Raji (cell line): ENCODE data around the gene SPTAN1.

Experiments used
- POLR2A ChIP-seq: IDR thresholded peaks from 2 replicates; pipeline ENCODE4 v1.6.1; 2011; ENCODE audit warnings: low read depth, low read length, control low read depth; ENCODE audit not compliant: insufficient read depth

SPTAN1 gene

DNA sequence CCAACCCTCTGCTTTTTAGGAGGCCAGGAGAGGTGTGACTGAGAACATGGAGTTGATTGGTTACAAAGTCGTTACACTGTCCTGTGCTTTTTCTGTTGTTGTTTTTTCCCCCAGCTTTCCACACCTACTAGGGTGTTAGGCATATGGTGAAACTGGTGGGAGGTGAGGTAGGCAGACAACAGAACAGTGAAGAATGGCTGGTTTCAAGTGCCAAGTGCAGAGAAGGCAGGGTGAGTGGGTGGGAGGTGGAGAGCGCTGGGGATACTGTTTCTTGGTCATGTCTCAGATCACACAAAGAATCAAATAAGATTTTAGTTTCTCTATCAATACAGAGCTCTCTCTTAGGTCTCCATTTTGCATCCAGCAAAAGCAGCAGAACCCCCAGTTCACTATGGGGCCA, 2.2 kb upstream of the SPTAN1 start:
- no peak for TF ChIP-seq POLR2A

DNA sequence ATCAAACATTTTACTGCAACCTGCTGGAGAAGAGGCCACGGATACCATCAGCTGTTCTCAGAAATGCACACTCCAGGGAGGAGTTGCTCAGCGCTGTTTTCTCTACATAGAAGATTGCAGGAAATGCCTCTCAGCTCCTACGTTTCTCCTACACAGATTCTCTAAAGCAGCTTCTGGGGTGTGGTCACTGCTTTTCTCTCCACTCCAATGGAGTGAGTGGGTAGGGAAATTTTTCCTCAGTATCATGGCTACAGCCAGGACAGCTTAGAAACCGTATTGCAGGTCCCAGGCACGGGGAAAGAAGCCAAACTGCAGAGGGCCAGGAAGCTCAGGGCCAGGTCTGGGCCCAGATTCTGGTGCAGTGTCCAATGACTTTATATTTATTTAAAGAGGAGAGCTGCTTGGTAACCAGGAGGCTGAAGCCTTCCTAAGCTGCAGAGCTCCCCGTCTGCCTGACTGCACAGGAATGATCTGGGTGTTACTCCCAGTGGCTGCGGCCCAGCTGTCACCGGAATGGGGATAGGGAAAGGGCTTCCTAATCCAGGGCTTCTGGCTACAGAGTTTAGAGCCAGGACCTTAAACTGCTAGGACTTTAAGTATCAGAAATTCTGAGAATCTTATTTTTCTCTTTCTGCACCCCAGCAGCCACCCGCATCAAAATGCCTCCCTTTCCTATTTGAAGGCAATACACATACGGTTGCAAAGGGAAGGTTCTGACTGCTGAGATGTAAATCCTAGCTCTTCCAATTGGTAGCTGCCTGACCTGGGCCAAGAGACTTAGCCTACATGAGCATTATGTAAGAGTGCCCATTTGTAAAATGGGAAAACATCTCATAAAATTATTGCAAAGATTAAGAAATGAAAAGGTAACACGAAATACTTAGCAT, 1.4 kb upstream of the SPTAN1 start:
- no peak for TF ChIP-seq POLR2A

DNA sequence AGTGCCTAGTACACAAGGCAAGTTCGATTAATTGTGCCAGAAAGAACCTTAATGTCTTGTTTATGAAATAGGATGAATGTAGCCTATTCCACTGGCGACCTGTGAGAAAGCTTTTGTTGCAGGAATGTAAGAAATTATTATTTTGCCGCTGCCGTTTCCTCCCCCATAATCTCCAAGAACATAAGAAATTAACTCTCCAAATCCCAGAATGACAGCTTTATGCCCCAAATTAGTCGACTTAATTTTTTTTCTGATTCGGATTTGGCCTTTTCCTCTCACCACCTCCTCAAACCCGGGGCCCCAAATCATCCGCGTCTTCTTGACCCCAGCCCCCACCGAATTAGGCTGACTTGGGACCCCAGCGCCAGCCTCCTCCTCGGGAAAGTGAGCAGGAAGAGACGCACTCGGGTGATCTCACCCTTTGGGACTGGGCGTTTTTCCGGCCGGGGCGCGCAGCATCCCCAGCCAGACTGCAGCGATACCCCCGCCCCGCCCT, 682 bp upstream of the SPTAN1 start:
- no peak for TF ChIP-seq POLR2A

DNA sequence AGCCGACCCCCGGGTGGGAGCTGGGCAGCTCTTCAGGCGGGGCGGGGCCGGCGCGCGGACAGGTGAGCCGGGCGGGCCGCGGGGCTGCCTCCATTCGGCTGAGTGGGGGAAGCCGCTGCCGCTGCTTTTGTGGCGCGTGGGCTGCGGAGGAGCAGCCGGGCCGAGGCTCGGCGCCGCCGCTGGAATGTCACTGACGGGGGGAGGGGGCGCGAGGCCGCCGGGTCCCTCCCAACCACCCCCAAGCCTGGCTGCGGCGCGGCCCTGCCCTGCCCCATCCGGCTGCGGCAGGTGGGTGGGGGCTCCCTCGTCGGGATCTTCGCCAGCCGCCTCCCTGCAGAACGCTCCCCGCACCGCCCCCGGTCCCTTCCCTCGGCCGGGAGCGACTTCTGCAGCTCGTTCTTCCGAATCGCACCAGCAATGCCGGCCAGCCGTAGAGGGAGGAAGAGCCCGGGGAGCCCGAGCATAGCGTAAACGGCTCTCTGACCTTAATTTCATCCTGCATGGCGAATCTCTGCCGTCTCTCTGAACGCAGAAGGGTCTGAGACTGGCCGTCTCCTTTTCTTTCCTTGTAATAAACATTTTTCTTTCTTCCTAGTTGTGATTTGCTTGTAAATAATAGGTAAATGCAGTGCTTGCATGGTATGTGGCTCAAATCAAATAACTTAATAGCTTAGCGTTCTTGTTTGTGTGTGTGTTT, 505 bp downstream of the SPTAN1 start:
- TF ChIP-seq POLR2A: no peak

GRCh38 chr9:128553728-128554127, 1.3 kb downstream of the SPTAN1 start:
- TF ChIP-seq POLR2A: no peak

DNA sequence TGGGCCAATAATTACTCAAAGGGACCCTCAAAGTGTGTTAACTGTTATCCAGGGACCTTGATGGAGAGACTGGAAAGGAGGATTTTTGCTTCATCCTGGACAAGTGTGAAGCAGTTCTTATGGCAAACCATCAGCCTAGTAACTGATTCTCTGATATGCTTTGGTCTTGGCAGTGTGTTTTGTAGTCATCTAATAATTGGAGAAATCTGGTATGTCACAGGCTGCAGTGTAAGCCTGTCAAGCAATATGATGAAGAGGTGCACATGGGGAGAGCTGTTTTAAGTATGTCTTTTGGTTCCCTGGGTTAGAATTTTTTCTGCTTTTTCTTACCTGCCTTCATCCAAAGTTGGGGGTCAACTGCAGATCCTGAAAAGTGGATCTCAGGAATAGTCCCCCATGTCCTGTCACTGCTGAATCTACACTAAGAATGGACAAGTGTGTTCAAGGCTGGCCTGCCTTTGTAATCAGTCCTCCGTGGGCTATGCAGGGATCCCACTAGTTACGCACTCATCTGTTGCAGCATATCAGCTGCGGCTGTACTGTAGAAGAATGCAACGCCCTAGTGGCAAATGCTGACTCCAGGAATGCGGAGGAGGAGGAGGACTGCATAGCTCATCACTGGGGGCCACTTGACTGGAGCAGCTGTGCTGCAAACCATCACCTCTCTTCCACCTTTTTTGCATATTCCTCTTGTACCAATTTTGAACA, 1.9 kb downstream of the SPTAN1 start:
- TF ChIP-seq POLR2A: no peak; the same call in 1 of the 2 replicates

DNA sequence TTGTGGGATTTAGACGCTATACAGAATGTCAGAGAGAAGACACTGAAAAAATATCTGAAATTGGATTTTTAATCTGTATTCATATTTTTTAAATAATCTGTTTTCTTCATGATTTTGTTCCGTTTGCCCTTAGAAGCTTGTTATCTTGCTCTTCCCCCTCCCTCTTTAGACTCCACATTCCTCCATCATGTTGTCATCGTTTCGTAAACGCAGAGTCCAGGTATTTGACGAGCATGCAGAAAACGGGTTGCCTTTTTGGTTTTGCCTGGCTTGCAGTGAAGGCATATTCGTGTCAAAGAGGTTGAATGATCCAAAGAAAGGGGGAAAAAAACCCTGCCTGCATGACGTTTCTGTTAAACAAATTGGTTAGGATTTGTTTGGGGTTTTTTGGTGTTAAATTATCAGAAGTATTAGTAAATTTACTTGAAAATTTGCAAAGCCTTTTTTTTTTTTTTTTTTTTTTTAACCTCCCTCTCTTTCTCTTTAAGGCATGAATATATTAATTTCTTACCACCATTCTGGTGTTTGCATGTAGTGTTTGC, 2.9 kb downstream of the SPTAN1 start:
- TF ChIP-seq POLR2A: no peak

DNA sequence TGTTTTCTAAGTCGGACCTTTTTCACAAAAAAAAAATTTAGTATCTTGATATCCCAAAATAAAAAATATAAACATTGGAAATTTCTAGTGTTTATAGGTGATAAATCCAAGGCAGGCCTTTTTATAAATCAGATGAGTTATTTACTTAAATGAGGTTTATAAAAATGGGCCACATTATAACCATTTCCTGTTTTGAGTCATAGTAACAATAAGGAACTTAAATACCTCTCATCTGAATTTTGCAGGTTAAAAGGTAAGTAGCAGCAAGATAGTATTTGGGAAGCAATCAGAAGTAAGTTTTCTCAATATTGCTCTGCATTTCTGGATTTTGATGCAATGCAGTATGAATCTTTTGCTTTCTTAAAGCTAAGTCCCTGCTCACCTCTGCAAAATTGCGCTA, 3.9 kb downstream of the SPTAN1 start:
- TF ChIP-seq POLR2A: no peak

DNA sequence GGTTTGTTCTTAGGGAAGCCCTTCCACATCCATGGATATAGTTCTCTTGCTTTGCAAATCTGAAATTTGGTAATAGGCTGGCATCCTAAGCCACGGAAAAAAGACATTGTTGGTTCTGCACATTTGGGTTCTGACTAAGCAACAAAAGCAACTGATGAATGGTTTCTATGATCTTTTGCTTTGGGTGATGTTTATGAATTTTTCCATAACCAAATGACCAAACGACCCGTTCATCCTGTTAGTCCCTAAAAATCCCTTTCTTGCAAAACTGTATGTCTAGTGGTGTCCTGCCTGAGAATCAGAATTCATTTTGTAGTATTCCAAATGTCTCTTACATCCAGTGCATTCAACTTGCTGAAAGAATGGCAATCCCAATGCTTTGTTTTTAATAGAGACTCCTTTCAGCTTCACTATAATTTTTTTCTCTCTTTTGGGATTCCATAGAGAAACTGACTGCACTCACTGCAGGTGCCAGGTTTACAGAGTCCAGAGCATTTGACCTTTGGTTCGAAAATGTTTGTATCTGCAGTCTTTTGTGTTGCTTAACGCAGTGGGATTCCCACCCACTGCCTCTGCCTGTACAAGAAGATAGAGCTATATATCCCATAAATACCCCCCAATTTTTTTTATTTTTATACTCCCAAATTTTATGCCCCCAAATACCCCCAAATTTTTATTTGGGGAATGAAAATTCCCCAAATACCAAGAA, 4.7 kb downstream of the SPTAN1 start:
- no peak for TF ChIP-seq POLR2A

DNA sequence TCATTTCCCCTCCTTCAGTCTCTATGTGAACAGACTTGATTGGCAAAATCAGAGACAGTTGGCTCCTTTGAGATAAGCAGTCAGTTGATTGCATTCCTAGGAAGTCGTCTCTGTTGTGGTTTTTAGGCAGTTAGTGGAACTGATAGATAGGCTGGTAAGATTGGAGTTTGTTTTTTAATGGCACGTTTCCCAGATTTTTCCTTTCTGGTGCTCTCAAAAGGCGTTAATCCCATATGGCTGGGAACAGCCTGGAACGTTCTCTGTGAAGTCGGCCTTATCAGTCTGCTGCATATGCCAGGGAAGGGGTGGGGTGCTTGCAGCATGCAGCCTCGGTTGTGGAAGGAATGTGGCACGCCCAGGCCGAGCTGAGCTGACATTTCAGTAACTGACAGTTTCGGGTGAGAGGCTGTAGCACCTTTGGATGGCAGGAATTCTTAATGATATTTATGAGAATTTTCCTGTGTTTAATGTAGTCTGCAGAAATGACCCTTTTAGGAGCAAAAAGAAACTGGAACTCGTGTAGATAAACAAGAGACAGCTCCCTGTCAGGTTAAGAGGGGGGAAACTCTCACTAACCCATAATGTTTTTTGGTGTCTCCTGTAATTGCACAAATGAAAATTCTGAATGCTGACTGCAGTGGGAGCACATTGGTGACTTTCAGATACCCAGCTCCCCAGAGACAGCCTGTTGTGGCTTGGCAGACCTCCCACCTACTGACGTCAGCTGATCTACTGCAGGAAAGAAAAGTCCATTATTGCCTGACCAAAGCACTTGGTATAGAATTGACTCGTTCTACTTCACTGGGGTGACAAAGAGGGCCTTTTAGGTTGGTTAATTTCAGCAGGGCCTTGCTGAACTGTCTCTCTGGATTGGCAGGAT, 6.3 kb downstream of the SPTAN1 start:
- no peak for TF ChIP-seq POLR2A

GRCh38 chr9:128565578-128565977, 13.2 kb downstream of the SPTAN1 start:
- TF ChIP-seq POLR2A: no peak

- no peak for TF ChIP-seq POLR2A
Observed at GRCh38 chr9:128568470-128569078, 16.2 kb downstream of the SPTAN1 start.

- no peak for TF ChIP-seq POLR2A
Observed at GRCh38 chr9:128575469-128575868, 23.1 kb downstream of the SPTAN1 start.
